Right lobe of liver (tissue), 6 donors: Measurements from ENCODE around the gene SLX4IP. TPM values are rescaled to one million over a fixed set of nuclear protein-coding genes. Genes with fewer than 3 reads are reported as not detected.

ENCODE experiments used
- ATAC-seq, 4 donors: fragments of 200-7000 bp; cut with Tn5 transposase; one replicate each; pipeline ENCODE4 v1.9.1; 2020; ENCODE audit warnings: mild to moderate bottlenecking in 4 of 4, moderate library complexity in 4 of 4
- DNase-seq, 3 donors: peaks; one replicate each; pipeline ENCODE4 v3.0.0-alpha.2; 2020
- H3K27ac ChIP-seq, 3 donors: fragments of 200-600 bp; one replicate each; pipeline ENCODE4 v1.8.0; 2022
- H3K27me3 ChIP-seq, 2 donors: fragments of 200-600 bp; one replicate each; pipeline ENCODE4 v1.8.0; 2022
- H3K36me3 ChIP-seq, 4 donors: fragments of 200-600 bp; sonication (generic) in 1 of 4; one replicate each; pipeline versions ENCODE4 v1.5.1 to v1.8.0; 2017 to 2022; ENCODE audit warnings: control low read depth in 1 of 4
- H3K4me1 ChIP-seq, 4 donors: fragments of 200-600 bp; sonication (generic) in 1 of 4; one replicate each; pipeline versions ENCODE4 v1.5.1 to v1.8.0; 2017 to 2022; ENCODE audit warnings: control low read depth in 1 of 4
- H3K4me3 ChIP-seq, 3 donors: fragments of 200-600 bp; one replicate each; pipeline ENCODE4 v1.8.0; 2022
- H3K9me3 ChIP-seq, 4 donors: fragments of 200-600 bp; sonication (generic) in 1 of 4; one replicate each; pipeline versions ENCODE4 v1.5.1 to v1.8.0; 2017 to 2022; ENCODE audit warnings: control low read depth in 1 of 4
- POLR2A ChIP-seq: fragments of 450-650 bp; IDR thresholded peaks from one replicate; pipeline ENCODE4 v1.6.1; 2017; ENCODE audit warnings: antibody characterized with exemption, mild to moderate bottlenecking
- WGBS: methylation state at CpG from one replicate; pipeline ENCODE4 v1.1.6; 2018; ENCODE audit warnings: low coverage, low lambda C conversion rate; ENCODE audit not compliant: insufficient coverage; ENCODE audit errors: missing lambda C conversion rate; 5-methylcytosine and 5-hydroxymethylcytosine counted together
- intact Hi-C, 2 donors: fragments of 100-400 bp; cut with DNase I; formaldehyde crosslinking; loops; one replicate each; pipeline versions ENCODE4 v1.11.2 to v1.14.1; 2022
- total RNA-seq, 6 experiments: library from RNA; depleted of rRNA in 2 of 6; stranded (reverse); fragments of >200 nt in 2 of 6; fragmentation: NEBNext Ultra II Directional in 3 of 6; extraction: Animal tissue kit (Norgen Biotek cat#: 25700) in 3 of 6; gene quantifications; one replicate each; pipeline versions ENCODE4 v1.1.0 to v1.2.4, GENCODE V29; 2016 to 2023
- TF ChIP-seq, protein P1 (sequence below), 4 donors: fragments of 200-600 bp in 3 of 4; fragments of 450-650 bp in 1 of 4; IDR thresholded peaks; one replicate each; pipeline versions ENCODE4 v1.5.1 to v1.8.0; 2016 to 2022; ENCODE audit warnings: antibody characterized with exemption in 4 of 4, mild to moderate bottlenecking in 2 of 4
- donor health status: DM: no; HTN: yes; CAD: no.
- donor health status: DM: no; HTN: no; CAD: no.
- donor health status: DM: no; HTN: no; CAD: no.
- donor health status: DM: no; HTN: yes; CAD: no.
- donor health status: DM: no; HTN: yes; CAD: no.

Gene SLX4IP
- total RNA-seq, 6 experiments from 2014 or later = 2.0 to 4.0 (median 3.5) TPM

DNA sequence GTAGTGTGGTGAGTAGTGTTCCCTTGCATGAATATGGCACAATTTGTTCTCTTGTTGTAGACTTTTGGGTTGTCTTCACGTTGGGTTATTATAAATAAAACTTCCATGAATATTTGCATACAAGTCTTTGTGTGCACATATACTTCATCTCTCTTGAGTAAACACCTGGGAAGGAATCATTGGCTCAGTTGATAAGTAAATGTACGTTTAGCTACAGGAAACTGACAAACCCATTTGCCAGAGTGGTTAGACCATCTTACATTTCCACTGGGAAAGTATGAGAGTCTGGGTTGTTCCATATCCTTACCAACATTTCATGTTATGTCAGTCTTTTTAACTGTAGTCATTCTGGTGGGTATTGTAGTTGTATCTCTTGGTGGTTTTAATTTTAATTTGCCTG lies 119.2 kb downstream of the SLX4IP start:
- H3K27me3 ChIP-seq = no peaks in the 10 kb centered on the region

GRCh38 chr20:10555393-10555792 lies 120.3 kb downstream of the SLX4IP start:
- Histone ChIP-seq H3K36me3 (no peaks in the 10 kb centered on the region), H3K4me3 (no peak overlapping the region), H3K4me1 (no peaks in the 10 kb centered on the region), H3K9me3 (no peaks in the 10 kb centered on the region), H3K27ac (no peak overlapping the region), H3K27me3 (no peaks in the 10 kb centered on the region)
- intact Hi-C loops = no loop called here
- DNase-seq (no peak), ATAC-seq (no peak)
- TF ChIP-seq POLR2A = no peak
- TF ChIP-seq, protein P1, sequence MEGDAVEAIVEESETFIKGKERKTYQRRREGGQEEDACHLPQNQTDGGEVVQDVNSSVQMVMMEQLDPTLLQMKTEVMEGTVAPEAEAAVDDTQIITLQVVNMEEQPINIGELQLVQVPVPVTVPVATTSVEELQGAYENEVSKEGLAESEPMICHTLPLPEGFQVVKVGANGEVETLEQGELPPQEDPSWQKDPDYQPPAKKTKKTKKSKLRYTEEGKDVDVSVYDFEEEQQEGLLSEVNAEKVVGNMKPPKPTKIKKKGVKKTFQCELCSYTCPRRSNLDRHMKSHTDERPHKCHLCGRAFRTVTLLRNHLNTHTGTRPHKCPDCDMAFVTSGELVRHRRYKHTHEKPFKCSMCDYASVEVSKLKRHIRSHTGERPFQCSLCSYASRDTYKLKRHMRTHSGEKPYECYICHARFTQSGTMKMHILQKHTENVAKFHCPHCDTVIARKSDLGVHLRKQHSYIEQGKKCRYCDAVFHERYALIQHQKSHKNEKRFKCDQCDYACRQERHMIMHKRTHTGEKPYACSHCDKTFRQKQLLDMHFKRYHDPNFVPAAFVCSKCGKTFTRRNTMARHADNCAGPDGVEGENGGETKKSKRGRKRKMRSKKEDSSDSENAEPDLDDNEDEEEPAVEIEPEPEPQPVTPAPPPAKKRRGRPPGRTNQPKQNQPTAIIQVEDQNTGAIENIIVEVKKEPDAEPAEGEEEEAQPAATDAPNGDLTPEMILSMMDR (IDR thresholded peaks at IDR 0.05) = no peak
- WGBS = 88% methylated on average over 3 of the region's 3 CpGs

More for the DNA sequence above, 119.2 kb downstream of the SLX4IP start:
- Histone ChIP-seq H3K36me3 (no peaks in the 10 kb centered on the region), H3K27ac (no peak overlapping the region), H3K4me1 (no peaks in the 10 kb centered on the region), H3K9me3 (no peaks in the 10 kb centered on the region), H3K4me3 (no peak overlapping the region)
- intact Hi-C loops = no loop called here
- ATAC-seq = no peak
- 42% methylated on average over 2 of the region's 2 CpGs for WGBS
- TF ChIP-seq, protein P1 (IDR thresholded peaks at IDR 0.05) = no peak
- TF ChIP-seq POLR2A = no peak
- no peak for DNase-seq

DNA sequence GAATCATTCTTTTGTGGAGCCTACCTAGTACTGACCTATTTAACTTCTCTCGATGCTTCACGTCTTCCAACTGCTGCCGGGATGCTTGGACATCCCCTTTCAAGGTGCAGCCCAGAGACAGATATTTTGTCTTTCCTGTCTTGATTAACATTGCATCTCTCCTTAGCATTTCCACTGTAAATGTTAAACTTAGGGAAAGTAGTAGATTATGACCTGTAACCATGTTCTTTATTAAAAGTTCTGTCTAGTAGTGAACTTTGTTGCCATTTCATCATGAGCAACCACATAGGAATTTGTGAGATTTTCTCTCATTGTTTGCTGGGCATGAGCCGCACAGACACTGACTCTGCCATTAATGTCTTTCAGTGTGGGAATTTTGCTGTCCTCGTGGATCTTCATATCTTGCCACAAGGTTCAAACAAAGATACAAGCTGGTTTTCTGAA lies 120.8 kb downstream of the SLX4IP start:
- TF ChIP-seq, protein P1 (IDR thresholded peaks at IDR 0.05) = no peak
- no peak for TF ChIP-seq POLR2A
- H3K4me1 ChIP-seq = no peaks in the 10 kb centered on the region
- ATAC-seq = peak in 1 of 4 donors; percentile 71
- H3K27ac ChIP-seq = no peak overlapping the region
- no peak overlapping the region for H3K4me3 ChIP-seq
- no peaks in the 10 kb centered on the region for H3K9me3 ChIP-seq
- H3K36me3 ChIP-seq = no peaks in the 10 kb centered on the region
- no peaks in the 10 kb centered on the region for H3K27me3 ChIP-seq
- intact Hi-C loops = no loop called here
- 59% methylated on average over 5 of the region's 5 CpGs for WGBS
- no peak for DNase-seq

DNA sequence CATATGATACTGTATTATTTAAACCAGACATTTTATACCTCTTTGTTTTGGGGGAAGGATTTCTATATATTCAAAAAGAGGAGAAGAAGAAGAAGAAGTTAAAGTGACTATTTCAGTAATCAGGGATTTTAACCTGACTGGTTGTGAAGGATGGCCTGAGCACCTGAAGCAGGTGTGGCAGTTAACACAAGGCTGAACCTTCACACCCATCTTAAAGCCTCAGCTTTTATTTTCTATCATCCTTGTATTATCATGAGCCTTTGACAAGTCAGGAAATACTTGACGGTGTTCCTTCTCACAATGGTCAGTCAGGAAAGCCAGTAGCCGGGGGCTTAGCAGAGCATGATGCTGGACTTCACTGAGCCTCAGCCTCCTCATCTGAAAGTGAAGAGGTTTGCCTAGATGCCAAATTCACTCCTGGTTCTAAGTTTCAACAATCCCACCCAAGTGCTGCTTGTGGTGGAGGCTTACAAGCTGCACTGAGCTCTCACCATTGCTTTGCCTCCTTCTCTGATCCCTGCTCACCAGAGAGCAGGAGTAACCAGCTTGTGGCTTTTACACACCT lies 121.5 kb downstream of the SLX4IP start:
- no peak for TF ChIP-seq POLR2A
- TF ChIP-seq, protein P1 (IDR thresholded peaks at IDR 0.05) = no peak
- intact Hi-C loops = no loop called here
- WGBS = 93% methylated on average over 2 of the region's 2 CpGs
- DNase-seq (no peak), ATAC-seq (no peak)
- Histone ChIP-seq H3K27me3 (no peaks in the 10 kb centered on the region), H3K4me1 (no peaks in the 10 kb centered on the region), H3K36me3 (no peaks in the 10 kb centered on the region), H3K27ac (no peak overlapping the region), H3K4me3 (no peak overlapping the region), H3K9me3 (no peaks in the 10 kb centered on the region)

GRCh38 chr20:10557685-10558084 lies 122.6 kb downstream of the SLX4IP start:
- WGBS = 87% methylated on average over 5 of the region's 6 CpGs

More at GRCh38 chr20:10557685-10558084, 122.6 kb downstream of the SLX4IP start:
- no peak overlapping the region for H3K27ac ChIP-seq
- DNase-seq (no peak), ATAC-seq (no peak)
- intact Hi-C loops = no loop called here
- H3K4me1 ChIP-seq = no peaks in the 10 kb centered on the region
- no peak overlapping the region for H3K4me3 ChIP-seq
- H3K36me3 ChIP-seq = no peaks in the 10 kb centered on the region
- no peaks in the 10 kb centered on the region for H3K9me3 ChIP-seq
- no peak for TF ChIP-seq POLR2A
- TF ChIP-seq, protein P1 (IDR thresholded peaks at IDR 0.05) = no peak
- no peaks in the 10 kb centered on the region for H3K27me3 ChIP-seq
